ENCODE data around the gene COL24A1. TPM values are rescaled to one million over a fixed set of nuclear protein-coding genes. Genes with fewer than 3 reads are reported as not detected.

COL24A1 gene
- total RNA-seq, 3 donors from 2014 or later: 0.33 to 1.3 (median 0.48) TPM

DNA sequence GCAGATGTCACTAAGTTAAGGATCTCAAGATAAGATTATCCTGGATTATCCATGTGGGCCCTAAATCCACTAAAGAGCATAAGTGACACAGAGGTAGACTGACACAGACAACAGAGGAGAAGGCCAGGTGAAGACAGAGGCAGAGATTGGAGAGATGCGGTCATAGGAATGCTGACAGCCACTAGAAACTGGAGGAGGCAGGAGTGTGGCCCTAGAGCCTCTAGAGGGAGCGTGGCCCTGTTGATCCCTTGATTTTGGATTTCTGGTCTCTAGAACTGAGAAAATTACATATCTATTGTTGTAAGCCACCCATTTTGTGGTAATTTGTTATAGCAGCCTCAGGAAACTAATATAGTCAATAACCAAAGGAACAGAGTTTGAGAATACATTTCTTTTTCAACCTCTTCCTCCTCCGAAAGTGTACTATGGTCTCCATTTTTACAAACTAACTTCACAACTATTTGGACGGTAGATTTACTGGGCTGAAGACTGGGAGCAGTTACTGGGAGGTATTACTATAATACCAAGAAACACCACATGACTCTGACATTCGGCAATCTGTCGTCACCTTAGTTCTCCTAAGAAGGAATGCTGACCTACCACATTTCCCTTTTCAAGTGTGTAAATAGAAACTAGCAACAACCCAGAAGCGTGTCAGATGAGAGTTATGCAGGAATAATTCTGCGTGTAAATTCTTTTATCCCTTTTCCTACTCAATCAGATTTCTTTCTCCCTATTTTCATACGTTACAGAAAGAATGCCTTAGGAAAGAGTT is 332.3 kb downstream of the COL24A1 start:
- no peak for DNase-seq (ENCODE audit: low spot score in 2 of 2)
- Histone ChIP-seq H3K36me3 (no peaks in the 10 kb centered on the region), H3K4me1 (no peaks in the 10 kb centered on the region), H3K27ac (no peak overlapping the region), H3K27me3 (no peaks in the 10 kb centered on the region), H3K9me3 (no peaks in the 10 kb centered on the region), H3K4me3 (no peak overlapping the region)
- intact Hi-C loops (cut with DNase I; ENCODE audit: low total_unique reads): no loop called here
- TF ChIP-seq POLR2AphosphoS5 (IDR thresholded peaks at IDR 0.05): no peak
- TF ChIP-seq, protein P1, sequence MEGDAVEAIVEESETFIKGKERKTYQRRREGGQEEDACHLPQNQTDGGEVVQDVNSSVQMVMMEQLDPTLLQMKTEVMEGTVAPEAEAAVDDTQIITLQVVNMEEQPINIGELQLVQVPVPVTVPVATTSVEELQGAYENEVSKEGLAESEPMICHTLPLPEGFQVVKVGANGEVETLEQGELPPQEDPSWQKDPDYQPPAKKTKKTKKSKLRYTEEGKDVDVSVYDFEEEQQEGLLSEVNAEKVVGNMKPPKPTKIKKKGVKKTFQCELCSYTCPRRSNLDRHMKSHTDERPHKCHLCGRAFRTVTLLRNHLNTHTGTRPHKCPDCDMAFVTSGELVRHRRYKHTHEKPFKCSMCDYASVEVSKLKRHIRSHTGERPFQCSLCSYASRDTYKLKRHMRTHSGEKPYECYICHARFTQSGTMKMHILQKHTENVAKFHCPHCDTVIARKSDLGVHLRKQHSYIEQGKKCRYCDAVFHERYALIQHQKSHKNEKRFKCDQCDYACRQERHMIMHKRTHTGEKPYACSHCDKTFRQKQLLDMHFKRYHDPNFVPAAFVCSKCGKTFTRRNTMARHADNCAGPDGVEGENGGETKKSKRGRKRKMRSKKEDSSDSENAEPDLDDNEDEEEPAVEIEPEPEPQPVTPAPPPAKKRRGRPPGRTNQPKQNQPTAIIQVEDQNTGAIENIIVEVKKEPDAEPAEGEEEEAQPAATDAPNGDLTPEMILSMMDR (IDR thresholded peaks at IDR 0.05): no peak
- TF ChIP-seq POLR2A (IDR thresholded peaks at IDR 0.05): no peak

DNA sequence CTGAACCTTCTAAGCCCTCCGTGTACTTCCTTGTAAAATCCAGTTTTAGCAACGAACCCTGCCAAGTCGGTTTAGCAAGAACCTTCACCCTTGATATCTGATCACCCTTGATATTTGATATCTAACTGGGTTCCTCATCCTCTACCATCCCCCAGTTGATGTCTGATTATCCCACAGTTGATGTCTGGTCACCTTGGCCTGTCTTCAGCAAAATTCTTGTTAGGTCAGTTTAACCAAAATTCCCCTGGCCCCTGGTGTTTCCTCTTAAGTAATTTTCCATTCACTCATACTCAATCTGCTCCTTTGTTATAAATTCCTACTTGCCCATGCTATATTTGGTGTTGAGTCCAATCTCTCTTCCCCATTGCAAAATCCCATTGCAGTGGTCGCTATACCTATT is 333.9 kb downstream of the COL24A1 start:
- DNase-seq (ENCODE audit: low spot score in 2 of 2): no peak
- no peaks in the 10 kb centered on the region for H3K27me3 ChIP-seq
- TF ChIP-seq, protein P1 (IDR thresholded peaks at IDR 0.05): no peak
- TF ChIP-seq POLR2A (IDR thresholded peaks at IDR 0.05) (no peak), POLR2AphosphoS5 (IDR thresholded peaks at IDR 0.05) (no peak)
- no peak overlapping the region for H3K4me3 ChIP-seq
- intact Hi-C loops (cut with DNase I; ENCODE audit: low total_unique reads): no loop called here
- H3K27ac ChIP-seq: no peak overlapping the region
- H3K9me3 ChIP-seq: no peaks in the 10 kb centered on the region
- H3K36me3 ChIP-seq: no peaks in the 10 kb centered on the region
- no peaks in the 10 kb centered on the region for H3K4me1 ChIP-seq

DNA sequence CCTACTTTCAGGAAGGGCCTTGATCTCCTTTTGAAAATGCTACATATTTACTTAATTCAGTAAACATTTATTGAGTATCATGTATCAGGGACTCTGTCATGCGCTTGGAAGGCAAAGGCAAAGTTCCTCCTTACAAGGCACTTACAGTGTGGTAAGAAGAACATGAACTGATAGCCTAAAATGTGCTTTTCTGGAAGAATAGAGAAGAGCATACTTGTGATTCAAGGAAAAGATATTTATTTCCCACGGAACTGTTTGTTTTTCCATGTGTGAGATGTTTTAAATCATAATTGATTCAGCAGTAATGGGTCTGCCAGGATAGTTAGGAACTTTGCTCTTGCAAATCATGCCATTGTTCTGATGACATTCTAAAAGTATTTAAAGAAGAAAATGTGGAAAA is 338.2 kb downstream of the COL24A1 start:
- H3K4me3 ChIP-seq: no peak overlapping the region
- intact Hi-C loops (cut with DNase I; ENCODE audit: low total_unique reads): no loop called here
- H3K36me3 ChIP-seq: no peaks in the 10 kb centered on the region
- no peaks in the 10 kb centered on the region for H3K9me3 ChIP-seq
- no peak for TF ChIP-seq POLR2A (IDR thresholded peaks at IDR 0.05)
- TF ChIP-seq, protein P1 (IDR thresholded peaks at IDR 0.05): no peak
- no peak for TF ChIP-seq POLR2AphosphoS5 (IDR thresholded peaks at IDR 0.05)
- no peak for DNase-seq (ENCODE audit: low spot score in 2 of 2)
- peak overlapping the region in 1 of 2 donors; percentile 44 for H3K27ac ChIP-seq
- H3K4me1 ChIP-seq: no peaks in the 10 kb centered on the region
- no peaks in the 10 kb centered on the region for H3K27me3 ChIP-seq

DNA sequence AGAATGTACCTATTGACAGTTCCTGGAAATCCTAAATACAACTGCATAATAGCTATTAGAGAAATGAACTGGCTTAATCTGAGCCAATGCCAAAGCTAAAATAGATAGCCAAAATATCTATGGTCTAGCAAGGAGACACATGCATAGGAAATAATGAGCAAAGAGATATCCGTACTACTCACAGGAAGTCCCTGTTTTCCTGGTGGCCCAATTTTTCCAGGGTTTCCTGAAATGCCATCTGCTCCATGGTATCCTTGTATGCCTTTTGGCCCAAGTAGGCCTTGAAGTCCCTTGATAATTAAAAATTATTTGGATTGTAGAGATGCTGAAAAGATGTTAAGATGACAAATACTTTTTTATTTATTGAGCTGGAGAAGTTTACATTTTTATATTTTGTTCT is 340.0 kb downstream of the COL24A1 start:
- Histone ChIP-seq H3K36me3 (no peaks in the 10 kb centered on the region), H3K27me3 (no peaks in the 10 kb centered on the region), H3K4me1 (no peaks in the 10 kb centered on the region), H3K4me3 (no peak overlapping the region), H3K27ac (no peak overlapping the region), H3K9me3 (no peaks in the 10 kb centered on the region)
- DNase-seq (ENCODE audit: low spot score in 2 of 2): no peak
- intact Hi-C loops (cut with DNase I; ENCODE audit: low total_unique reads): no loop called here
- TF ChIP-seq POLR2A (IDR thresholded peaks at IDR 0.05): no peak
- TF ChIP-seq POLR2AphosphoS5 (IDR thresholded peaks at IDR 0.05): no peak
- TF ChIP-seq, protein P1 (IDR thresholded peaks at IDR 0.05): no peak

DNA sequence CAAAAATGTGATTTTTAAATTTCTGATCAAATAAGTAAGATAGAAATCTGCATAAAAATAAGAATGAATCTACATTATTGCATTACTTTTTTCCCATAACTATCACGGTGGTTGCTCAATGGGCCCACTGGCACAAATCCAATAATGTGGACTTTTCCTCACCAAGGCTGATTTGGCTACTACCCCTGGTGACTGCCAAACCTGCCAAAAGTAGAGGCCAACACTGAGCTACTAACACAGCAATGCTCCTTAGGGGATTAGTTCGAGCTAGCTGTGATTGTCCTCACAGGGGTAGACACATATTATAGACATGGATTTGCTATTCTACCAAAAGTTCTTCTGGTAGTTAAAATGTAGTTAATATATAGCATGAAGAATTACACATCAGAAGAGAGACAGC is 340.7 kb downstream of the COL24A1 start:
- Histone ChIP-seq H3K4me1 (no peaks in the 10 kb centered on the region), H3K4me3 (no peak overlapping the region), H3K27me3 (no peaks in the 10 kb centered on the region), H3K36me3 (no peaks in the 10 kb centered on the region), H3K27ac (no peak overlapping the region), H3K9me3 (no peaks in the 10 kb centered on the region)
- TF ChIP-seq, protein P1 (IDR thresholded peaks at IDR 0.05): no peak
- TF ChIP-seq POLR2AphosphoS5 (IDR thresholded peaks at IDR 0.05) (no peak), POLR2A (IDR thresholded peaks at IDR 0.05) (no peak)
- no peak for DNase-seq (ENCODE audit: low spot score in 2 of 2)
- intact Hi-C loops (cut with DNase I; ENCODE audit: low total_unique reads): no loop called here

Data from breast epithelium (tissue), 4 donors.